Activated effector memory CD4-positive, alpha-beta T cell treated with anti-CD3 and anti-CD28 coated beads, Interleukin-2, amount 50 U/mL, for 16 hours (primary cell): ENCODE results near the gene TMEM63C.
"Not testable (repeated sequence)": the region's sequence is repeated elsewhere in the genome, so short reads cannot be mapped to it uniquely, and the experiment has no call there.

Experiments
- DNase-seq: peaks from one replicate; pipeline ENCODE4 v3.0.0-alpha.2; 2020

The TMEM63C gene

GRCh38 chr14:77260199-77260598 is 78.6 kb downstream of the TMEM63C start:
- no peak for DNase-seq

GRCh38 chr14:77260631-77261030 is 79.0 kb downstream of the TMEM63C start:
- no peak for DNase-seq

GRCh38 chr14:77264466-77265186 is 83.0 kb downstream of the TMEM63C start:
- no peak for DNase-seq

DNA sequence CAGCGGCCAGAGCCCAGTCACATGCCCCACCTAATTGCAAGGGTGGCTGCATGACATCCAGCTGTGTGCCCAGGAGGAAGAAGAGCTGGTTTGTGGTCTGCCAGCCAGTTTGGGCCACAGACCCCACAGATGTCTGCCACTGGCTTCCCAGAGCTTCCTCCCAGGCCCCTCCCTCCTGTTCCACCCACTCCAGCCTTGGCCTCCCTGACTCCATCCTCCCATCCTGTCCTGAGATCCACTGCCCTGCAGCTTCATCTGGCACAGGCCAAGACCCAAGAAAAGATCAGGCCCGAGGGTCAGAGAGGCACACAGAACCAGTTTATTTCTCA is 83.6 kb downstream of the TMEM63C start:
- DNase-seq, result no peak

- no peak for DNase-seq
Observed at GRCh38 chr14:77265561-77266335, 84.2 kb downstream of the TMEM63C start.

DNA sequence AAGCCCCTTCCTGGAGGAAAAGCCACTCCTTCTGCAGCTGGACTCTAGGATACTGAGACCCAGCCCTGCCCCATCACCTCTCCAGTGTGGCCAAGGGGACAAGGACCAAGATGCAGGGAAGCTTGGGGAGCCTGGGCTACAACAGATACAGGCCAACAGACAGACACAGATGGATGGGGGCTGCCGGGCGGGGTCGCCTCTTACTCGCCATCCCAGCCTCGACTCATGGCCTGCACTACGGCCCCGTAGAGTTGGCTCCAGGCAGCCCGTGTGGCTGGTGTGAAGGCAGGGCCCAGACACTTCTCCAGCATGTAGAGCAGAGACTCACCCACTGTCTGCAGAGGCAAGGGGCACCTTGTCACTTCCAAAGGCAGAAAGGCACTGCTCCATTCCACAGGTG is 84.7 kb downstream of the TMEM63C start:
- DNase-seq, result no peak

- DNase-seq, result no peak
Observed at GRCh38 chr14:77267937-77268699, 86.5 kb downstream of the TMEM63C start.

- DNase-seq, result no peak
Observed at GRCh38 chr14:77268989-77269600, 87.5 kb downstream of the TMEM63C start.

DNA sequence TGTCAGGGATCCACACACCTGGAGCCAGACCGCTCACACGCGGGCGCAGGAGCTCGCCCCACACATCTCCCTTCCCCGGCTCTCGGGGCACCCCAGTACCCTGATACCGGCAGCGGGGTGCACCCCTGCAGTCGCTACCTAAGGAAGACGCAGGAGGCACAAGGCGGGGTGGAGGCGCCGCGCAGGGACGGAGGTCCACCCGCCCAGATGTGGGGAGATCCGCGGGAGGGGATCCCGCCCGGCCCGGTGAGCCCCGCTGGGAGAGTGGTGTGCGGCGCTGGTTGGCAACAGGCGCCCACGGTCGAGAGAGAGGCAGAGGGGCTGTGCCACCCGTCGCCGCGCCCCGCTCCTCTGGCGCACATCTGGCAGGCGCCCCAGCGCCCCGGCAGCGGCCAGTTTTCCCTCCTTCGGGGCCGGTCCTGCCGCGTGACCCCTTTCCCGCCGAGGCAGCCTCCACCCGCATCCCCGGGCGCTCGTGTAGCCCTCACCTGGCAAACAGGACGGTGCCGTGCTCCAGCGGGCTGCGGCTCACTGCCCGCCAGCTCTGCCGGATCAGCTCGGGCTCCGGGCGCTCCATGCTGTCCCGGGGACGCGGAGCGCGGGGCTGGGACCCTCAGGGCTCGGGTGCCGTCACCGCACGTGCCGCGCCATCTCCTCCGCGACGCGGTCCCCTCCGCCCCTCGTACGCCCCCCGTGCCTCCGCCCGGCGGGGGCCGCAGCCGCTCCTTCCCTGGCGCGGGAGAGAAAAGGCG is 88.9 kb downstream of the TMEM63C start:
- DNase-seq, result no peak

GRCh38 chr14:77271113-77271710 is 89.6 kb downstream of the TMEM63C start, which contains the start of gene NGB:
NGB (minus strand) TSS chr14:77271206; CDS start chr14:77270937, 269 bp downstream.
- no peak for DNase-seq

- DNase-seq, result no peak
Observed at GRCh38 chr14:77272261-77272660, 90.7 kb downstream of the TMEM63C start.

DNA sequence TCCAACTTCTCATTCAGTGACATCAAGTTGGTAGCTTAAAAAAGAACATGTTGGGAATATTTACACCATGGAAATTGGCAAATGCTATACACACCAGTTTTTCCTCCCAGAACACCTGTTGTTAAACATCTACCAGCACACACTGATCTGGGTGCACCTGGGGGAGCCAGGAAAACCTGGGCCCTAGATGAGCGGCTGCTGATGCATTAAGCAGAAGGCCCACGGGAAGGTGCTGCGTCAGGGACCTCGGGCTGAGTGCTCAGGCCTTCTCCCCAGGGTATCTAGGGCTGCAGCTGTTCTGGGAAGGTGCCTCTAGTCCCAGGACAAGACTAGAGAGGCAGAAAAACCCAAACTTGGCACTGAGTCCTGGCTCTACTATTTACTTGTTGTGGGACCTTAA is 92.2 kb downstream of the TMEM63C start:
- no peak for DNase-seq

GRCh38 chr14:77275041-77275580 is 93.5 kb downstream of the TMEM63C start:
- no peak for DNase-seq

DNA sequence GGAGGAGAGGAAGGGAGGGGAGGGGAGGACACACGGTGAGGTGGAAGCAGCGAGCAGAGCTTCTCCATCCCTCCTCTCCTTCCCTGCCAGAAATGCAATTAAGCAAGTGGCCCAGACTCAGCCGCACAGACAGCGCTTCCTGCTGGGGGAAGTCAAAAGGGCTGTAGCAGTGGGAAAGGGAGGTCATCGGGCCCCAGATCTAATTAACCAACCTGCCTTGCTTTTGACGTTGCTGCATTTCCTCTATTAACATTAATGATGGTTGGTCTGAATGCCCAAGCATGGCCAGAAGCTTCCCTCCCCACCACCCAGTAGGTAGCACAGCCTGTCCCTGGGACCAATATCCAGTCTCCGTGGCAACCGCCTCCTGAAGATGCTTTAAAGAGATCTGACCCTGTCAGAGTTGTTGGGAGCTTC is 94.0 kb downstream of the TMEM63C start:
- no peak for DNase-seq

DNA sequence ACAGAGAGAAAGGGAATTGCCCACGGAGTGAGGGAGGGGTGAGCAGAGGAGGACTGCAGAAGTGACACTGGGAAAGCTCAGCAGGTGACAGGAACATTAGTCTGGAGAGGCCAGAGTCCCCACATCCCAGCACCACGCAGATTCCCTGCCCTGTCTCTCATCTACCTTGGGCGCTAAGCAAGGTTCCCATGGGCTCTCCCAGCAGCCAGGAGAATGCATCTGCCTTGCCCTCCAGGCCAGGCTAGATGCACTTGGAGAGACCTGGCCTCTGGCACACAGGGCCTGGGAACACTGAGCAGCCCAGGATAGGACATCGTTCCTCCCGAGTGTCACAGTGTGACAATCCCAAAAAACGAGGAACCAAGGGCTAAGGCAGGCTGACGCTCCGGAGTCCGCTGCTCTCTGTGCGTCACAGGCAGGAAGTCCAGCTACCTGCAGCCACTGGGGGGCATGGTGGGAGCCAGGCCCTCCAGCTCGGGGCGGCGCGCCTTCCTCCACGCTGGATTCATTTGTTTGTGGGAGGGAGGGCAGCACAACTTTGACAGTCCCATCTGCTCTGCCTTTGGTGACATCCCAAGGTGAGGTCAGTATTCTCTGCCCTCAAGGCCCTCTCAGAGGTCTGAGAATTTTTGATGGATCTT is 94.8 kb downstream of the TMEM63C start:
- no peak for DNase-seq

- DNase-seq, result no peak
Observed at GRCh38 chr14:77276959-77277358, 95.4 kb downstream of the TMEM63C start.

DNA sequence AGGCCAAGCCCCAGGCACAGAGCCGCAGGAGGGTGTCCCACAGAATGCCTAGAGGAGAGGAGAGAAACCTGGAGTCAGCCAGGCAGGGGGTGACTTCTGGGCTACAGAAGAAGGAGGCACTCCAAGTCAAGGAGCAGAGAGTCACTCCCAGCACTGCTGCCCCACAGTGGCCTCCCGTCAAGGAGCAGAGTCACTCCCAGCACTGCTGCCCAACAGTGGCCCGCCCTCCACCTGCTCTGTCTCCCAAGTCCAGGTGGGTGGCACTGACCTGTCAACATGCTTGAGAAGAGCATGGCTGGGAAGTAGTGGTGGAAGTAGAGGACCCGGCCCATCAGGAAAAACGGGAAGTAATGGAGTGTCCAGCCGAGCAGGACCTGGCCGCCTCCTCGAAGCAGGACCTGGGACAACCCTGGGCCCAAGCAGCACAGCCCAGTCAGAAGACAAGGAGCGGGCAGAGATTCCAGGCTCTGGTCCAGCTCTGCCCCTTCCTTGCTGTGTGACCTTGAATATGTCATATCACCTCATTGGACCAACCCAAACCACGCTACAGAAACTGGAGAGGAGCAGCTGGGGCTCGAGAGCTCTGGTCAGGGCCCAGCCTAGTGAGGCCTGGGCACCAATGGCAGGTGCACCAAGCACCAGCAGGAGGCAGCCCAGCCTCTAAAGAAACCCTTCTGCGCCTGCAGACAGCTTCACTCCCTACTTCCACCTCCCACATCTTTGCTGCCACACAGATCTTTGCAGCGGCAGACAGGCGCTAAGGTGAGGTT is 97.0 kb downstream of the TMEM63C start:
- no peak for DNase-seq

DNA sequence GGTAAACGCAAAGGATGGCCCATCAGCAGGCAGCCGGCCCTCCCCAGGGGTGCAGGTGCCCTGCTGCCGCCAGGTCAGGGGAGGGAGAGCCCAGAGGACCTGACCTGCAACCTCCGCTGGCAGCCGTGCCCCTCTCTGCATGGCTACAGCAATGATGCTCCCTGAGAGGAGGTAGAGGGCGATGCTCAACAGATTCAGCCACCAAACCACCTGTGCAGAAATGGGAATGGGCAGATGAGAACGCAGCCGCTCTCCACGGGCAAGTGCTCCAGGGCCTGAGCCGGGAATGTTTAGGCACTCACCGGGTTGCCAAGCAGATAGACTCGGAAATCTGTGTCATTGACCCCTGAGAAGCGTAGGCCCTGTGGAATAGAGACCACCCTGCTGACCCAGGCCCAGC is 98.1 kb downstream of the TMEM63C start:
- no peak for DNase-seq

DNA sequence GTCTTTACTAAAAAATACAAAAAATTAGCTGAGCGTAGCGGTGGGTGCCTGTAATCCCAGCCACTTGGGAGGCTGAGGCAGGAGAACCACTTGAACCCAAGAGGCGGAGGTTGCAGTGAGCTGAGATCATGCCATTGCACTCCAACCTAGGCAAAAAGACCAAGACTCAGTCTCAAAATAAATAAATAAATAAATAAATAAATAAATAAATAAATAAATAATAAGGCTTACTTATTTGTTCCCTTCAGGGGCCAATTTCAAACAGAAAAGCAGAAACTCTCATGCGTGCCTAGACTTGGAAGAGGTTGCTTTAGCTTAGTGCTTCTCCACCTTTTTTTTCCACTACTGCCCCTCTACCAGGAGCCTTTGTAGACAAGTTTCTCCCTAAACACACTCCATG is 99.3 kb downstream of the TMEM63C start:
- not testable (repeated sequence) for DNase-seq

DNA sequence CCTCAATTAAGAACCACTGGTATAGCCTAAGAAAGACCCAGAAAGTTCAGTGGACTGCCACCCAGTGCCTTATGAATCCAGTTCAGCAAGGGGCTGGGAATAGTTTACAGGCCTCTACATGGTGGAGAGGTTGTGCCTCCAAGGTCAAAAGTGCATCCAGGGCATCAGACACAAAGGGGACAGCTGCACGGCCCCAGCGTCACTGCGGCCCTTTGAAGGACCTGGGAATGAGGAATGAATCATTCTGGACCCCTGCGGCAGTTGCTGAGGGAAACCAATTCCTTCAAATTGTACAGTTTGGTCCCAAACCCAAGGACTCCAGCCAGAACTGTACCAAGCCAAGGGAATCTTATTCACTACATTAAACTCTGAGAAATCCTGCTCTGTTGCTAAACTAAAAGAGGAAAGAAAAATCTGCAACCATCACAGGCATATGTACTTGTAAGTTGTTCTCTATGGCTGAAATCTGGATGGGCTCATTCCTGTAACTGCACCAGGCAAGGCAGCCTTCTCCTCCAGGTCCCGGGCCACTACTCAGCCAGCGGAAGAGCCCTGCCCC is 100.3 kb downstream of the TMEM63C start:
- no peak for DNase-seq
